Lower leg skin (tissue), 3 donors: Measurements from ENCODE around the gene RXRA.

Experiments used
- CTCF ChIP-seq, 3 donors: fragments of 450-650 bp; IDR thresholded peaks; one replicate each; pipeline ENCODE4 v1.5.1; 2016; ENCODE audit warnings: antibody characterized with exemption in 3 of 3, mild to moderate bottlenecking in 3 of 3, moderate library complexity in 2 of 3
- POLR2A ChIP-seq, 2 donors: fragments of 450-650 bp; IDR thresholded peaks; one replicate each; pipeline ENCODE4 v1.6.1; 2016 to 2017; ENCODE audit warnings: antibody characterized with exemption in 2 of 2, mild to moderate bottlenecking in 1 of 2, moderate library complexity in 1 of 2

GRCh38 chr9:134328341-134328840 is 2.1 kb downstream of the RXRA start:
- TF ChIP-seq POLR2A (IDR thresholded peaks at IDR 0.05) = no peak
- TF ChIP-seq CTCF (IDR thresholded peaks at IDR 0.05) = no peak
